Vagina (tissue), 2 donors: ENCODE data around the gene PIP5KL1. TPM values are rescaled to one million over a fixed set of nuclear protein-coding genes. Genes with fewer than 3 reads are reported as not detected.

Experiments
- DNase-seq, 2 donors: peaks; one replicate each; pipeline ENCODE4 v3.0.0-alpha.2; 2017; ENCODE audit errors: extremely low spot score in 2 of 2
- H3K27ac ChIP-seq: fragments of 200-600 bp; sonication (generic); one replicate; pipeline ENCODE4 v1.5.1; 2019
- H3K27me3 ChIP-seq: fragments of 200-600 bp; sonication (generic); one replicate; pipeline ENCODE4 v1.5.1; 2019
- H3K36me3 ChIP-seq, 2 donors: fragments of 200-600 bp; sonication (generic); one replicate each; pipeline ENCODE4 v1.5.1; 2017 to 2019
- H3K4me1 ChIP-seq: fragments of 200-600 bp; sonication (generic); one replicate; pipeline ENCODE4 v1.5.1; 2019
- H3K4me3 ChIP-seq, 2 donors: fragments of 200-600 bp; sonication (generic); 1 replicate in 1 of 2; 2 replicates in 1 of 2; pipeline ENCODE4 v1.5.1; 2016 to 2019
- H3K9me3 ChIP-seq: fragments of 200-600 bp; sonication (generic); one replicate; pipeline ENCODE4 v1.5.1; 2019
- POLR2A ChIP-seq, 2 donors: fragments of 450-650 bp; IDR thresholded peaks; one replicate each; pipeline ENCODE4 v1.6.1; 2017; ENCODE audit warnings: antibody characterized with exemption in 2 of 2, mild to moderate bottlenecking in 2 of 2, moderate library complexity in 2 of 2
- POLR2AphosphoS5 ChIP-seq, 2 donors: sonication (generic); formaldehyde crosslinking; IDR thresholded peaks; one replicate each; pipeline ENCODE4 v1.9.0; 2017; ENCODE audit warnings: antibody characterized with exemption in 2 of 2, mild to moderate bottlenecking in 2 of 2, low read depth in 1 of 2; ENCODE audit not compliant: insufficient read depth in 1 of 2
- intact Hi-C: fragments of 100-400 bp; cut with DNase I; formaldehyde crosslinking; loops from one replicate; pipeline ENCODE4 v1.15.1; 2023
- total RNA-seq: library from RNA; depleted of rRNA; stranded (reverse); fragments of >200 nt; gene quantifications from one replicate; pipeline ENCODE4 v1.2.3, GENCODE V29; 2016
- TF ChIP-seq, protein P1 (sequence below), 3 experiments: fragments of 450-650 bp in 2 of 3; fragments of 200-600 bp in 1 of 3; sonication (generic) in 1 of 3; IDR thresholded peaks; one replicate each; pipeline ENCODE4 v1.5.1; 2017 to 2019; ENCODE audit warnings: antibody characterized with exemption in 3 of 3, mild to moderate bottlenecking in 2 of 3, moderate library complexity in 2 of 3

PIP5KL1 gene
- total RNA-seq, 1 donor from 2014 or later, result 10.3 TPM

DNA sequence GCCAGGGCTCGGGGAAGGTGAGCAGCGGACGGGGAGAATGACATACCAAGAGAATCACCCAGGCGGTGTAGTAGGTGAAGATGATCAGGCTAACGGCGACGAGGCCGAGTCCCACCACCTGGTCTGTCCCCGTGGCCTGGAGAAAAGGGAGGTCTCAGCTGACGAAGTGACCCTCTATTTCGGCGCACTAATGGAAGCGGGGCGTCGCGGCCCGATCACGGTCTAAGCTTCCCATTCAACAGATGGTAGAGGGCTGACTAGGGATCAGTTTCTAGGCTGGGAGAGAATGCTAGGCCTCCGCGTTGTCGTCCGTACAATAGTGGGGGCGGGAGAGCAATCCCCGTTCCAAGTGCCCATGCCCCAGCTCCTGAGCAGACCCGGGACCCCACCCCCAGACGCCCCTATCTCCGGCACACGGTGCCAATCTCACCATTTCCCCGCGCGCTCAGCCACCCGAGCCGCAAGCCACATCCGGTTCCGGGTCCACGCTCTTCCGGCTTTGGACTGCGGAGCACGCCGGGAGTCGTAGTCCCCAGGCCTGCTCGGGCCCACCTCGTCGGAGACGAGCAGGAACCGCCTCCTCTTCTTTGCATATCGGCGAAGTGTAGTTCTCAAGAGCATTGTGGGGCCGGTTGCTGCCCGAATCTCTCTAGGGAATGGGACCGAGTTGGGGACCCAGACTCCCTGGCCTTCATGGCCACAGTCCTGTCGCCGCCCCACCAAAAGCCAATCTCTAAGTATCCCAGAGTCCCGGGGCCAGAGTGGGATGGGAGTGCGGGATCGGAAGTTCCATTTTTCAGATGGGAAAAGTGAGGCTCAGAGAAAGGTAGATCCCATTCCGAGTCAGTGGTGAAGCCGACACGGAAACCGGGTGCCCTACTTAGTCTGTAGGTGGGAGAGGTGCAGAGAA, 7.1 kb upstream of the PIP5KL1 start, which contains the start of gene DPM2:
TSS of gene DPM2 (minus strand) at position 467 of the 910 bp plus-strand sequence. CDS start at position 433, 34 bp downstream.
- Histone ChIP-seq H3K27me3 (no peaks in the 10 kb centered on the region), H3K36me3 (peaks cover 0 to 11% of the 10 kb centered on the region in 2 donors), H3K4me1 (peaks cover 46% of the 10 kb centered on the region), H3K9me3 (no peaks in the 10 kb centered on the region), H3K27ac (peak within 1 kb of the TSS; percentile 78), H3K4me3 (peak within 1 kb of the TSS; percentile 77 to 87)
- intact Hi-C loops, result no loop called here
- DNase-seq, result no peak
- TF ChIP-seq POLR2A (IDR thresholded peaks at IDR 0.05), result peak in 1 of 2 donors; percentile 14
- TF ChIP-seq, protein P1, sequence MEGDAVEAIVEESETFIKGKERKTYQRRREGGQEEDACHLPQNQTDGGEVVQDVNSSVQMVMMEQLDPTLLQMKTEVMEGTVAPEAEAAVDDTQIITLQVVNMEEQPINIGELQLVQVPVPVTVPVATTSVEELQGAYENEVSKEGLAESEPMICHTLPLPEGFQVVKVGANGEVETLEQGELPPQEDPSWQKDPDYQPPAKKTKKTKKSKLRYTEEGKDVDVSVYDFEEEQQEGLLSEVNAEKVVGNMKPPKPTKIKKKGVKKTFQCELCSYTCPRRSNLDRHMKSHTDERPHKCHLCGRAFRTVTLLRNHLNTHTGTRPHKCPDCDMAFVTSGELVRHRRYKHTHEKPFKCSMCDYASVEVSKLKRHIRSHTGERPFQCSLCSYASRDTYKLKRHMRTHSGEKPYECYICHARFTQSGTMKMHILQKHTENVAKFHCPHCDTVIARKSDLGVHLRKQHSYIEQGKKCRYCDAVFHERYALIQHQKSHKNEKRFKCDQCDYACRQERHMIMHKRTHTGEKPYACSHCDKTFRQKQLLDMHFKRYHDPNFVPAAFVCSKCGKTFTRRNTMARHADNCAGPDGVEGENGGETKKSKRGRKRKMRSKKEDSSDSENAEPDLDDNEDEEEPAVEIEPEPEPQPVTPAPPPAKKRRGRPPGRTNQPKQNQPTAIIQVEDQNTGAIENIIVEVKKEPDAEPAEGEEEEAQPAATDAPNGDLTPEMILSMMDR (IDR thresholded peaks at IDR 0.05), result no peak
- peak; percentile 84 to 87 for TF ChIP-seq POLR2AphosphoS5 (IDR thresholded peaks at IDR 0.05; ENCODE audit: insufficient read depth in 1 of 2, low read depth in 1 of 2)

DNA sequence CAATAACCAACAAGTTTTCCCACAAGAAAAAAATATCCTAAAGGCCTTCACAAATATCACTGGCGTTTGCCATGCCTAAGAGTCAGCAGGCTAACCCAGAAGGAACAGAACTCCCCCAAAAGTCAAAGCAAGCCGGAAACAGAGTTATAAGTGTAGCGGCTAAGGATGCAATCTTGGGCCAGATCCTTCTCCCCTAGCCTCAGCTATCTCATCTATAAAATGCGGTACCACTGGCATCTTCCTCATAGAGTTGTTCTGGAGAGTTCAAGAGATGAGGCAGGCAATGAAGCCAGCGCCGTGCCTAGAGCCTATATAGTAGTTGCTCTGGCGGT, 6.4 kb upstream of the PIP5KL1 start:
- intact Hi-C loops, result no loop called here
- peak overlapping the region; percentile 77 to 87 for H3K4me3 ChIP-seq
- no peaks in the 10 kb centered on the region for H3K27me3 ChIP-seq
- DNase-seq, result no peak
- H3K36me3 ChIP-seq, result peaks cover 0 to 5% of the 10 kb centered on the region in 2 donors
- H3K9me3 ChIP-seq, result no peaks in the 10 kb centered on the region
- peak overlapping the region; percentile 78 for H3K27ac ChIP-seq
- peaks cover 40% of the 10 kb centered on the region for H3K4me1 ChIP-seq
- TF ChIP-seq POLR2A (IDR thresholded peaks at IDR 0.05) (peak in 1 of 2 donors; percentile 4), POLR2AphosphoS5 (IDR thresholded peaks at IDR 0.05; ENCODE audit: insufficient read depth in 1 of 2, low read depth in 1 of 2) (no peak)
- TF ChIP-seq, protein P1 (IDR thresholded peaks at IDR 0.05), result no peak

DNA sequence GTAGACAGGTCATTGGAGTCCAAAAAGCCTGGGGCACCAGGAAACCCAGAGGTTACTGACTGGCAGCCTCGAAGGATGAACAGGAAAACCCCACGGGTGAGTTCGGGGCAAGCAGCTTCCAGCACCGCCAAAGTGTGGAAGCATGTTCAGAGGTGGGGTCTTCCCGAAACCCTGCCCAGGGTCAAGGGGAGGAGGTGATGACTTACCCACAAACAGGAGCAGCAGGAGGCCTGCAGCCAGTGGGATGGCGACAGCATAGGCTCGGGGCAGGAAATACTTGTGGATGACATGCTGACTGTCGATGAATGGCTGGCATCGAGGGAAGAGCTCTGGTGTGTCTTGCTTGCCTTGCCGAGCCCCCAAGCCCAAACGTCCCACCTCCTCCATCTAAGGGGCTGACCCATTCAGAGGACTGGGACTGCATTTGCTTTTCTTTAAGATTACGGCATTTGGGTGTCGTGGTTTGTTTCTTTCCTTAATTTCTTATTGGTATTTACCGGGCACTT, 5.8 kb upstream of the PIP5KL1 start:
- H3K4me3 ChIP-seq, result peak overlapping the region; percentile 77 to 87
- TF ChIP-seq, protein P1 (IDR thresholded peaks at IDR 0.05), result no peak
- no peak for TF ChIP-seq POLR2A (IDR thresholded peaks at IDR 0.05)
- no peak for TF ChIP-seq POLR2AphosphoS5 (IDR thresholded peaks at IDR 0.05; ENCODE audit: insufficient read depth in 1 of 2, low read depth in 1 of 2)
- intact Hi-C loops, result no loop called here
- no peaks in the 10 kb centered on the region for H3K27me3 ChIP-seq
- DNase-seq, result no peak
- H3K36me3 ChIP-seq, result peaks cover 0 to under 1% of the 10 kb centered on the region in 2 donors
- peaks cover 41% of the 10 kb centered on the region for H3K4me1 ChIP-seq
- H3K27ac ChIP-seq, result no peak overlapping the region
- H3K9me3 ChIP-seq, result no peaks in the 10 kb centered on the region

DNA sequence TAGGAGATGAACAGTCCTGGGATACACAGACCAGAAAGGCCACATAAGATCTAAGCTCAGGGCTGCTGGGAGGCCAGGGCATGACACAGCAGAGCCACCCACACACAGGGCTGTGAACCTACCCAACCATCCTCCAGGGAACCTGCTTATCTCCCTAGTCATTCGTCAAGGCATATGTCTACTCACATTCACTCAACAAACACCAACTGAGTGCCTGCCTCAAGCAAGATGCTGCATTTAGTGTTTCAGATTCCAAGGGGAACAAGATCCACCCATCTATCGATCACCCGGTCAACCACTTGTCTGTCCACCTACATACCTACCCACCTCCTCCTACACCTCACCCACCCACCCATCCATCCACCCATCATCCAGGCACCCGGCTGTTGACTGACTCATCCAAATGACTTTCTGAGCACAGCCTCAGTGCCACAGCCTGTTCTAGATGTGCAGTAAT, 5.2 kb upstream of the PIP5KL1 start:
- no peak overlapping the region for H3K27ac ChIP-seq
- no peak for DNase-seq
- H3K4me3 ChIP-seq, result no peak overlapping the region
- intact Hi-C loops, result no loop called here
- H3K27me3 ChIP-seq, result no peaks in the 10 kb centered on the region
- H3K9me3 ChIP-seq, result no peaks in the 10 kb centered on the region
- peaks cover 47% of the 10 kb centered on the region for H3K4me1 ChIP-seq
- no peak for TF ChIP-seq POLR2AphosphoS5 (IDR thresholded peaks at IDR 0.05; ENCODE audit: insufficient read depth in 1 of 2, low read depth in 1 of 2)
- no peak for TF ChIP-seq POLR2A (IDR thresholded peaks at IDR 0.05)
- TF ChIP-seq, protein P1 (IDR thresholded peaks at IDR 0.05), result no peak
- no peaks in the 10 kb centered on the region for H3K36me3 ChIP-seq
